GM21529 (cell line): ENCODE data around the gene LNPEP.
A peak's percentile ranks its signal among the peaks of the same experiment; 100 is the strongest.
"Not testable (repeated sequence)": the region's sequence is repeated elsewhere in the genome, so short reads cannot be mapped to it uniquely, and the experiment has no call there.

Experiments used
- ATAC-seq: cut with Tn5 transposase; IDR thresholded peaks from one replicate; pipeline ENCODE4 v1.9.1; 2021; ENCODE audit not compliant: unreplicated experiment

The LNPEP gene

DNA sequence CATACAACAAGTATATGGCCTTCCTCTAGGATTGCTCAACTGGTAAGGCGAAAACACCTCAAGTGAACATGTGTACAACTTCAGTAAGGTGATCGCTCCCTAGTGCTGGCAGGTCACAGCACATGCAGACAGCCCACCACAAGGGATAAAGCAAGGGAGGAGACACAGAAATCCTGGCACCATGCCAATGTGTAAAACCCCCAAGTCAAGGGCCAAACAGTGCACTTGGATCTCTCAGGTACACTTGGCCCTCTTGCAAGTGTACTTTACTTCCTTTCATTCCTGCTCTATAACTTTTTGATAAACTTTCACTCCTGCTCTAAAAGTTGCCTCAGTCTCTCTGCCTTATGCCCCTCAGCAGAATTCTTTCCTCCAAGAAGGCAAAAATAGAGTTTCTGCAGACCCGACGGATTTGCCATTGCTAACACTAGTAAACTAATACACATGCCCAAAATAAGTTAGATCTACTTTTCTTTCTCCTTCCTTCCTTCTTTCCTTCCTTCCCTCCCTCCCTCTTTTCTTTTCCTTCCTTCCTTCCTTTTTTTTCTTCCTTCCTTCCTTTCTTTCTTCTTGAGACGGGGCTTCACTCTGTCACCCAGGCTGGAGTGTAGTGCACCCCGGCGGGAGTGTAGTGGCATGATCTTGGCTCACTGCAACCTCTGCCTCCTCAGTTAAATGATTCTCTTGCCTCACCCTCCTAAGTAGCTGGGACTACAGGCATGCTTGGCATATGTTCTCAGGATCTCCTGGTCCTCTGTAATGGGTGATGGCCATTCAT is 6.8 kb upstream of the LNPEP start:
- ATAC-seq: no peak

GRCh38 chr5:96930058-96930457 is 5.8 kb upstream of the LNPEP start:
- ATAC-seq: no peak

DNA sequence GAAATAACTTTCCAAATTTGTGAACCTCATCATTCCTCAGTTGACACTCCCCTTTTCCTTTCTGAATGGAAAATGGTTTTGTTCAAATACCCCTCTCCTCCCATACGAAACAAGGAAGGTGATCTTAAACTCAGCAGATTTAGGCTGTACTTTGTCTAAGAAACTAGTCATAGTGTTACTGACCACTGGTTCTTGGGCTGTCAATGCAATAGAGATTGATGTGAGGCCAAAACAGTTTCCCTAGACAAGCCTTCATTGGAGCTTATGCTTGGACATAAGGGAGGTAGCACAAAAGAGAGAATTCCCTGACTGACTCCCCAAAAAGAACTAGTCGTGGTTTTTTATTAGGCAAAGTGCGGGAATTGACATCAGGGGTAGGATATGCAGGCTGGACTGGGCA is 5.3 kb upstream of the LNPEP start:
- no peak for ATAC-seq

GRCh38 chr5:96931037-96931436 is 4.8 kb upstream of the LNPEP start:
- not testable (repeated sequence) for ATAC-seq

DNA sequence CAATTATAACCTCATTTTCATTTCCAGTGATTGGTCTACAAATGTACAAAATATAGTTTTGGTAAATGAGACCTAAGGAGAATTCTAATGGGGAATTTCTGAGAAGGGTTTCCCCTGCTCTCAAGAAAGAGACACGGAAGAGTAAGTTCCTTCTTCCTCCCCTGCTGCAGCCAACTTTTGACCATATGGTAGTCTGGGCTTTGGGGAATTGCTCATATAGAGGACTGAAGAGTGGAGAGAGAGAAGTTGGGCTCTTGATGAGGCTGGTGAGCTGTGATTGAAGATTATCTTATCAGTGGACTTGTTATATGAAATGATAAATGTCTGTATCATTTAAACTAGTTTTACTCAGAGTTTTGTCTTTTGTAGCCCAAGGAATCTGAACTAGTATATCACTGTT is 4.3 kb upstream of the LNPEP start:
- ATAC-seq: no peak

DNA sequence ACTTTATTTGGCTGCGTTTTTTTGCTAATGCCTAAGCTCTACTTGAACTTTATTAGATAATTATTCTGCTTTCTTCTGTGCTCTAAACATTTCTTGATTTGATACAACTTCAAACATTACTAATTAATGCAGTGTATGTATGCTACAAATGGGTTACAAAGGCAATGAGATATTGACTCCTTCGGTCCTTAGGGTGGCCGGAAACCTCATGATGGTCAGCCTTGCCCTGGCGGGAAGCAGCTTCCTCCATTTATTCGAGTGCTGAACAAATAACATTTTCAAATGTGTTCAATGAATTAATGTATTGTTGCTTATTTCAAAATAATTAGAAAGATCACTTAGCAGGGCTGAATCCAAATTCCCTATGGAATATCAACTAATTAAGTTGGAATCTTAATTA is 3.9 kb upstream of the LNPEP start:
- ATAC-seq: no peak

- ATAC-seq: peak; percentile 0
Observed at GRCh38 chr5:96933764-96934707, 1.8 kb upstream of the LNPEP start.

DNA sequence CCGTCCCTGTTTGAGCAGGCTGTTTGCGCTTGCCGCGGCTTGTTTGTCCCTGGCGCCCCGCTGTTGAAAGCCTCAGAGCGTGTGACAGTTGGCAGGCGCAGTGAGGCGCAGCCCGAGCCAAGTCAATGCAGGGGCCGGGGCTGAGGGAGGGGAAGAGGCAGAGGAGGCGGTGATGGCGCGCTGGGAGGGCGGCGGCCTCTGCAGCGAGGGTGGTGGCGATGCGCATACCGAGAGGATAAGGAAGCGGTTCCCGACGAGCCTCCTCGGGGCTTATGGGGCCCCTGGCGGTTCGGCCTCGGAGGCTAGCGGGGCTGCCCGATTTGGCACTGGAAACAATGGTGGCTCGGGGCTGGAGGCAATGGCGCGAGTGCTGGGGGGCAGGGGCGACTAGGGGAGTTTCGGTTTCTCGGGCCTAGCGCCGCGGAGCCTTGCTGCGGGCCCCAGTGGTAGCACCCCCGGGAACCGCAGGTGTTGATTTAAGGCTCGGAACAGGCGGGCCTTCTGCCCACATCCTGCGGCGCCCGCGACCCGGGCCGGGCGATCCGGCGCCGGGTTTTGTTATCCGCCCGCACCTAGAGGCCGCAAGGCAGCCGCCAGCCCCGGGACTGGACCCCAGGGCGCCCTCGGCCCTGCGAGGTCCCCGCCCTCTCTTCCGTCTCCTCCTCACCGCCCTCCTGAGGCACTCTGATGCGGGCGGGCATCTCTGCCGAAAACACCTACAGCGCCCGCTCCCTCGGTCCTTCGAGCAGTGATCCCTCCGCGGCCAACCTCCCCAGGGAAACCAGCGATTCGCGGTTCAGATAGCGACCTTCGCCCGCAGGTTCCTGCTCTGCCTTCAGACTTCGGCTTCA is 947 bp upstream of the LNPEP start:
- ATAC-seq: peak; percentile 59

GRCh38 chr5:96936431-96937320 is 796 bp downstream of the LNPEP start:
- ATAC-seq: peak; percentile 25

- ATAC-seq: no peak
Observed at GRCh38 chr5:96940586-96940985, 4.7 kb downstream of the LNPEP start.

DNA sequence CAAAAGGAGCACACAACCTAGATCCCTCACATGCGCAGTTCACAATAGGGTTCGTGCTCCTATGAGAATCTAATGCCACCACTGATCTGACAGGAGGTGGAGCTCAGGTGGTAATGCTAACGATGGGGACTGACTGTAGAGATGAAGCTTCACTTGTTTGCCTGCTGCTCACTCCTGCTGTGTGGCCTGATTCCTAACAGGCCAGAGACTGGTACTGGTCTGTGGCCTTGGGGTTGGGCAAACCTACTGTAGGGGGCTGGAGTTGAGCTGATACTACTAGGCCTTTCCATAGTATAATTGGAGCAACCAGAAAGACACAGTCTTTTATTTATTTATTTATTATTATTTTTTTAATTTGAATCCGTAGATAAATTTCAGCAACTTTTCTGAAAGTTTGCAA is 5.3 kb downstream of the LNPEP start:
- no peak for ATAC-seq

DNA sequence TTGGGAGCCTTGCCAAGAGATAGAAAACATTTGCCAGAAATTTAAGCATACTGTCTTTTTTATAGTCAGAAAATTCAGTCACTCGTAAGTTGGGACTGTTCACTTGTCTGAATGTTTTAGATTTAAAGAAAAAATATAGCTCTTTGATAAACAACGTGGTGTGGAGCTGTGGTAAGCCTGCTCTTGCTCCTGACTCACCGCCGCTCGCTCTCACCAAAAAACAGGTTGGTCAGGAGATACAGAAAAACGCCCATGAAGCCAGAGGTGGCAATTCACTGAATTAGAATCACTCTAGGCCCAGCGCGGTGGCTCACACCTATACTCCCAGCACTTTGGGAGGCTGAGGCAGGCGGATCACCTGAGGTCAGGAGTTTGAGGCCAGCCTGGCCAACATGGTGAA is 6.2 kb downstream of the LNPEP start:
- no peak for ATAC-seq

GRCh38 chr5:96942911-96943310 is 7.0 kb downstream of the LNPEP start:
- ATAC-seq: no peak

DNA sequence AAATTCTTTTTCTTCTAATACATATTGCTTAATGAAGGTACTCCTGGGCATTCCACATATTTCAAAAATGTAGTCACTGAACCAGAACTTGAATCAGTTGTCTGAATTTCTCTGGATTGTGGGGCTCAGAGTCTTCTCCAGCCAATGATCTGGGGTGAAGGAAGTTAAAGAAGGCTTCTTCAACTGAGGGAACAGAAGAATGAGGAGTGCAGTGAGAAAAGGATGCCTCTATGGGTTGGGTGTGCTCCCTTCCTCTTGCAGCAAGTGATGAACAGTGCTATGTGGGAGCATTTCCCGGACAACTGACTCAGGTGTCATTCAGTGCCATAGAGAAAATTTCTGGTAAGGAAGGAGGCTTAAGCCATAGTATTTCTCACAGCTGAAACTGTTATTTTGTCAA is 7.9 kb downstream of the LNPEP start:
- ATAC-seq: no peak

GRCh38 chr5:96945144-96945897 is 9.4 kb downstream of the LNPEP start:
- ATAC-seq: no peak

GRCh38 chr5:96946381-96946780 is 10.5 kb downstream of the LNPEP start:
- no peak for ATAC-seq

DNA sequence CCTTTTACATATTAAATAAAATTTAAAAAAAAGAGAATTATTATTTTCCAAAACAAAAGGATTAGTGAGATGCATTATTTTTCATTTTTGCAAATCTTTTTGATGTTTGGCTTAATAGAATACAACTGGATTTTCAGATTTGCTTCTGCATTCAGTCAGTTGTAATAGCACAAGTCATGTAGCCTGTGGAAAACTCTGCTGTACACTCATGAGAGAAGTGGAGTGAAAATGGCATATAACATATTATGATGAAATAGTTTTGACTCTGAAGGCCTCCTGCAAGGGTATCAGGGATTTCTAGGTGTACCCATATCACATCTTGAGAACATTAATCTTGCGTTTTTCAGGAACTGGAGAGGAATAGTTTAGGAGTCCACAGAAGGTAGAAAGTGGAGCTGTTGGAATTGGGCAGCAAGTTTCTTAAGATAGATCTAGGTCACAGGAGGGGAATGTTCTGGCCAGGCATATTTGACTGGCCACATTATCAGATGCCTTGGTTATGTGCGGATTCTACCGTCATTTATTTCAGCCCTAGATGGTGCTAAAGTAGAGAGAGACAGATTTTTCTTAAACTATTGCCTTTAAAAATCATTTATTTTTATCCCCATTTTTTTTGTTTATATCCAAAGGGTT is 16.4 kb downstream of the LNPEP start:
- no peak for ATAC-seq

DNA sequence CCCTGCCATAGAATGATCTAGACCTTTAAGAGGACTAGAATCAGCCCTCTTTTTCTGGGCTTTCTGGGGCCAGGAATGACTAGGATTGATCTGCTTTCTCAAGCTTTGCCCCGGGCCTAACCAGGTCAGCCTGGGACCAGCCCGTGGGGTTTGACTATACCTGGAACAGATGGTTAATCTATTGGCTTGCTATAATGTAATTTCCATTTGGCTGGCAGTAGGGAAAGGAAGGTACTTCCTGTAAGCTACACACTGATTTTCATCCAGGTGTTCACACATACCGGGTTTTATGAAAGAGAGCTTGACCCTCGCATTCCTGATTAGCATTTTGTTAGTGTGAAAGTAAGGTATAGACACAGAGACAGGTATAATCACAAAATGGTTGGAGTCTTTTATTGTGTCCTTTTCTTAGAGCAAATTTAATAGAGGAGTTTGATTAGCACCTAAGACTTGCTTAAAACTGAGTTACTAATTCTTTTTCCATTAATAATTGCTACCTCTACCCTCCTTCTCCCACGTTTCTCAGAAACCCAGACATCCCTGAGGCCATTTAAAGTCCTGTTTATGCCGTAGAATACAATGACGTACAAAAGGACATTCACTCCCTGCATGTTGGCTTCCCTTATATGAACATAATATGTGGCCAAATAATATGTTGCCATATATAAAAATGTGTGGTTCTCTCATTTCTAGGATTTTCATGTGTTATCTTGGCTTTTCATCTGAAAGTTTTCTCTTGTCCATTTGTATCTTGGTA is 17.3 kb downstream of the LNPEP start:
- no peak for ATAC-seq
